NK-92 (cell line): ENCODE measurements around the gene FRK.
"Not testable (repeated sequence)": the region's sequence is repeated elsewhere in the genome, so short reads cannot be mapped to it uniquely, and the experiment has no call there.

Source experiments
- DNase-seq: peaks from one replicate; lab custom pipeline; 2025; ENCODE audit not compliant: unreplicated experiment; lab: John Stamatoyannopoulos, UW

FRK gene

GRCh38 chr6:115891750-115892149, 168.9 kb downstream of the FRK start:
- DNase-seq = no peak

GRCh38 chr6:115891111-115891669, 169.5 kb downstream of the FRK start:
- DNase-seq = no peak

GRCh38 chr6:115890238-115890637, 170.5 kb downstream of the FRK start:
- DNase-seq = no peak

- not testable (repeated sequence) for DNase-seq
Measured at GRCh38 chr6:115888687-115889470, 171.8 kb downstream of the FRK start.

- DNase-seq = no peak
Measured at GRCh38 chr6:115887891-115888290, 172.8 kb downstream of the FRK start.

DNA sequence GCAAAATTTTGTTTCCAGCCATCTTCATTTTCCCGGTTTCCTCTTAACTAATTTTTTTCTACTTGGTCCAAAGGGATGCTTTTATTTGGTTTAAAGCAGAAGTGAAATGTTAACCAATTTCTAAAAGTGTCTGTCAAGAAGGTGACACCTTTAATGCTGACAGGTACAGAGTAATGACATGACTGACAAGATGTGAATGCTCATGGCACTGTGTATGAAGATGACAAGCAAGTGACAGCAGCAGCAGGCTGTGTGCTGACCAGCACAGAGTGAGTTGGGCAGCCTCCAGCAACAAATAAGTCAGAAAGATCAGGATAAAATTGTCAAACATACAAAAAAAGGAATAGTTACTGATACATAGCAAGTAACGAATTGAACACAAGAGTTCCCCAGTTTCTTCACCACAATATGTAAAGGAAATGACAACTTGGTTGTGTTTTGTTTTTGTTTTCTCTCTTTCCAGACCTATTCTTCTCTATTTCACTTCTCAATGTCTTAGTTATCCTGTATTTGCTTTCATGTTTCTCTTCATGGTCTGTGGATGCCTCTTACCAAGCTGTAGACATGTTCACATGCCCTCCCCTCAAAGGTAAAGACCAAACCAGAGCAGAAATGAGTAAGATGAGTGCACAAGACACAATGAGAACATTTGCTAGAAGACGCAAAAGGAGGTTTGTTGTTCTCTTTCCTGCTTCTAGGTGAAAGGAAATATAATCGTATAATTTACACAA, 174.9 kb downstream of the FRK start:
- no peak for DNase-seq

GRCh38 chr6:115882771-115883170, 177.9 kb downstream of the FRK start:
- no peak for DNase-seq

DNA sequence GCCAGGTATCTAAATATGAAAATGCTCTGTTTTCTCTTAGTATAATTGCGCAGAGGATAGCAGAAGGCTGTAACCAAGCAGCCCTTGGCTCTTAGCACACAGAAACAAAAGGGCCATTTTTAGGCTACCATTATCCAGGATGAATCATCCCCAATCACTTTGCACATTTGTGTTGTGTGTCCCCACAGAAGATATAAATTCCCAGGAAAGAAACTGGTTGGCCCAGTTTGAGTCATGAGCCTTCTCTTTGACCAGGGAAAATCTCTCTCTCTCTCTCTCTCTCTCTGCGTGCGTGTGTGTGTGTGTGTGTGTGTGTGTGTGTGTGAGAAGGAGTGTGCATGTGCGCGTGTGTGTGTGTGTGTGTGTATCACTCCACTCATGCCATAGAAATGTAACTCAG, 178.5 kb downstream of the FRK start:
- no peak for DNase-seq
